ENCODE data around the gene PRKCH. TPM values are rescaled to one million over a fixed set of nuclear protein-coding genes. Genes with fewer than 3 reads are reported as not detected.

Gene PRKCH
- total RNA-seq, 1 donor from 2014 or later, result 6.6 TPM

DNA sequence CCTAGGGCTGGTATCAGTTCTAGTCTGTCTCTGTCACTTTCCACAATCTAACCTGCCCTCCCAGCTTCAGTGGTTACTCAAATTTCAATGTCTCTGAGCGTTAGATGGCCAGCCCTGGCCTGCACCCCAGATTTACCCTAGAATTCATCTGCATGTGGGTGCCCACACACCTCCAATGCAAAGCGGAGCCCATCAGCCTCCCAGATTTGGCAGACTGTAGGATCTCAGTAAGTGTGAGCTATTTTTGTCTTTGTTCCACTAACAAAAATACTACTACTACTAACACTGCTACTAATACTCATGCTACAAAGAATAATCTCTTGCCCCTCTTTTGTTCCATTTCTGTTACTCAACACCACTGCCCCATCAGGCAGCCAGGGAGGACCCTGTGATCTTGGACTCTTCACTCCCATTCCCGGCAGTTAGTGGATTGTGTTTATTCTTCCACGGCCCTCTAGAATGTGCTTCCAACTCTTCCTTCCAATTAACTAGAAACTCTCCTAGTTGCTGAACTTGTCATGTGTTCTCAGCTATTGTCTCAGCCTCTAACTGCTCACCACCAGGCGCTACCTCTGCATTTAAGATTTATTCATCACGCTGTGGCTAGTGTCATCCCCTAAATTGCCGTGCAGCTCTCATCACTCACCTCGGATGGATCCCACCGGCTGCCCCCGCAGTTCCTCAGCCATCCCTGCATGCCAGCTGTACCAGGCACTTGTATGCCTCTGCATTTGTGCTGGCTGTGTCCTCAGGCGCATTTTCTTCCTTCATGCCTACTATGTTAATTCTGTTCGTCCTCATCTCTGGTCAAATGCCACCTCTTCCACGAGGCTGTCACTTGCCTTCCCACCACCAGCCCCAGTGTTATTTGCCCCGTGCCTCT lies 223.3 kb downstream of the PRKCH start:
- DNase-seq (ENCODE audit: low read depth), result no peak

DNA sequence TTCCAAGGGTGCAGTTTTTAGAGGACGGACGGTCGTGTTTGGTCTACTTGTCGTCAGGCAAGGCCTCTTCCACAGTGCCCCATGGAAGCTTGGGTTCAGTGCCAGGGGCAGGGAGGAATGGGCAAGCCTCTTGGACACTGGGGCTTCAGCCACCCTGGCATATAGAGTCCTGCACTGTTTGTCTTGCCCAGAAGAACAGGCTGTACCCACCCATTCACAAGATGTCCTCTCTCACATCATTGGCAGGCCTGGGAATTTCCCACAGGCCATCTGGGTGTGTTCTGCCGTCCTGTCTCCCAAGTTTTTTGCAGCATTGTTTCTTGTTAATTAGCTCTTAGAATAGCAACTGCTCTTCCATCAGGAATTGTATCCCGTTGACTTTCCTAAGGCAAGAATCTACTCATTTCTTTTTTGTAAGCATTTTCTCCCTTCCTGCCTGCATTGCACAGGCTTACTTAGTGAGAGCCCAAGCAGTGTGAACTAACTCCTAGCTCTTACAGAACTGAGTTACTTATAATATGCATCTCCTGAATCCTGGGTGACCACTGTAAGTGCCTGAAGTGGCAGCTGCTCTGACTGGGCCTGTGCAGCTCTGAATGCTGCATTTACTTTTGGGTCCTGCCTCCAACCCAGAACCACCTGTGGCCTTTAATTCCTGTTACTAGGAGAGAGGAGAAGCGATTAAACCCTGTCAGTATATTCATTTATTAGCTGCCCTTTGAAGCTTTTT lies 224.5 kb downstream of the PRKCH start:
- no peak for DNase-seq (ENCODE audit: low read depth)

DNA sequence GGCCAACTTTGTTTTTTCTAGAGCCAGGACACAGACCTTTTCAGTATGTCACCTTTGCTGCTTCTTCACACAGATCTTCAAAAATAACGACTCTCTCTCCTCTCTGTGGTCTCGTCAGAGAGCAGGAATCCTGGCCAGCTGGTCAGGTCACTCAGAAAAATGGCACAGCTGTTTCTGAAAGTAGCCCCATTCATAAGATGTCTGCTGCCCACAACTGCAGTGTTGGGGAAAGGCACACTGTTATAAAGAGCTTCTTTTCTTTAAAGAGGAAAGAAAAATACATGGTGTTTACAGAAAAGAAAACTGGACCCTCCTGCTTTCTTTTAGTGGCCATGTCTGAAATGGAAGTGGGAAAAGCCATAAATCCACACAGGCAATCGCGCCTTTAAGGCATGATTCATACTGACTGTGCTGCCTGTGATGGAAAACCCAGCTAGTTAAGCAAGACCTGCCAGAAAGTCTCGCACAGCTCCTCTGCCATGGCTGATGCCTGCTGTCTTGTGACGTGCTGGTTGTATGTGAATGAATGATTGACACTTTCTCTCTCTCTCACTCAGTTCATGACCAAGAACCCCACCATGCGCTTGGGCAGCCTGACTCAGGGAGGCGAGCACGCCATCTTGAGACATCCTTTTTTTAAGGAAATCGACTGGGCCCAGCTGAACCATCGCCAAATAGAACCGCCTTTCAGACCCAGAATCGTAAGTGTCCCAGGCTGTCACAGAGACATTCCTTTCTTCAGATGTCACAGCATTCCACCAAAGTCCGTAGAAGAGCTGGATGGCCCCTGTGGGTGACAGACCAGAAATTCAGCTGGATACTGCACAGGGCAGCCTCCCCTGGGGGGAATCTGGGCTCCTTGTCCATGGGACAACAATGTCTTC lies 226.0 kb downstream of the PRKCH start:
- DNase-seq (ENCODE audit: low read depth), result peak; percentile 90

DNA sequence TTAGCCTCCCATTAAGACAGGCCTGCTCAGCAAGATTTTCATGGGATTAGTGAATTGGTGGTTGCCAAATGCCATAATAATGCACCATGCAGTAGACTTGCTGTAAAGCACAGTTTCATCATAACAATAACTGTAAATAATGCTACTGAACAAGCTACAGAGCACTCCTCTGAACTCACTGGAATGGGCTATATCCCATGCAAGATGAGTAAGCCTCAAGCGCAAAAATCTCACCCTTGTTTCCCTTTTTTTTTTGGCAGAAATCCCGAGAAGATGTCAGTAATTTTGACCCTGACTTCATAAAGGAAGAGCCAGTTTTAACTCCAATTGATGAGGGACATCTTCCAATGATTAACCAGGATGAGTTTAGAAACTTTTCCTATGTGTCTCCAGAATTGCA lies 228.0 kb downstream of the PRKCH start:
- peak; percentile 85 for DNase-seq (ENCODE audit: low read depth)

DNA sequence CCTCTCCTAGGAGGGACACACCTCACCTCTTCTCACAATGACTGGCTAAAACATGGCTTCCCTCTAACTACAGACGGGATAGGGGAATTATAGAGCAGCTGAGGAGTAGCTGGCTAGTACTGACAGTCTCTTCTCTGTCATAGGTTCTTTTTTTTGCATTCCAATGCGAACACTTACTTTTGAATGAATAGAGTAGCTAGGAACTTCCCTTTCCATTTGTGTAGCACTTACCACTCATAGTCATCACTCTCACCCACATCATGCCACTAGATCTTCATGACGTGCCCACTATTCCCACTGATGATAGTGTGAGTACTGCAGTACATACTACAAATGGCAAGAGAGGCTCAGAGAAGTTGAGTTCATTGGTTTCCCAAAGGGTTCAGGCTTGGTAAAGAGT lies 230.0 kb downstream of the PRKCH start:
- DNase-seq (ENCODE audit: low read depth), result no peak

DNA sequence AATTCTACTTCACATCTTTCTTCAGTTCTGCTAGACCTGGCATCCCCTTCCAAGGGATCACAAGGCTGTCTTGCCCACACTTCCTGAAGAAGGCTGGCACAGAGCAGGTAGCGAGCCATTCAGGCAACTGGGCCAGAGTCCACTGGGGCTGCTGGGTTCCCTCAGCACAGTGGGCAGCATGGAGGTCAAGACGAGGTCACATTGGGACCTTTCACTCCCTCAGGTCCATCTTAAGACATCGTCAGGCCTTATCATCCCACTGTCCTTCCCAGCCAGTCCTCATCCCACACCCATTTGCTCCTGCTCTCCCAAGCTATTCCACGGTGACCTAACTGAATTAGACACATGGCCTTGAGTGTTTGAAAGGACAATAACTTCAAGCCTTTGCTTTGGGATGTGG lies 230.9 kb downstream of the PRKCH start:
- DNase-seq (ENCODE audit: low read depth), result no peak

DNA sequence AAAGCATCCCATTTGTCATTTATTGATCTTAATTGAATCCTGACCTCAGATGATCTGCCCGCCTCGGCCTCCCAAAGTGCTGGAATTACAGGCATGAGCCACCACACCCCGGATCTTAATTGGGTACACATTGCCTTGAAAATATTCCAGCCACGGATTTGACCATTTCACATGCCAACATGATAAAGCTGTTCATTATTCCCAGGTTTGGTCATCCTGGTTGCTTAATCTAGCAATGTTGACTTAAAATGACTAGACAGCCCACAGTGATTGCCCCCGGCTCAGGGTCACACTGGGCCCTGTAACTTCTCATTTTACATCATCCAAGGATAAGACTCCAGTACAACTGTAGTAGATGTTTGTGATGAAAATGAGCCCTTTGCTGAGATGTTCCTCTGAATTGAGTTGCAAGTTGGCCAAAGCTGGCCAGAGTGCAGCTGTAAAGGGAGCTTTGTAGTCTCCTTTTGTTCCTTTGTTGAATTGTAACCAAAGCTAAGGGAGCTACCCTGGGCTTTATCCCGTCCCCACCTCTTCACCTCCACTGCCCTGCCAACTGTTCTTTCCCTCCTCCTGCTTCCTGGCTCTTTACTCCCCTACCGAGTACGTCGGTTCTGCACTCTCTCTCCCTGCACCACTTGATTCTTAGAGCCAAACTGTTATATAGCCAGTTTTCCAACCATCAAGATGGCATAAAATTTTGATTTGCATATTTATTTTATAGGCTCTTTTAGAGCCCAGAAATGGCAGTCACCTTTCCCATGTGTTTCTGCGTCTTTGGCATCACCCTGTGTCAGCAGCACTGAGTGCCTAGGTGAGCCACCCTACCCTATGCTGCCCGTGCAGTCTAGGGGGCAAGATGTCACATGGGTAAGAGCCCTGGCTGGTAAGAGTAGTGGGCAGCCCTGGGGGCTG lies 232.6 kb downstream of the PRKCH start:
- DNase-seq (ENCODE audit: low read depth), result peak; percentile 99

DNA sequence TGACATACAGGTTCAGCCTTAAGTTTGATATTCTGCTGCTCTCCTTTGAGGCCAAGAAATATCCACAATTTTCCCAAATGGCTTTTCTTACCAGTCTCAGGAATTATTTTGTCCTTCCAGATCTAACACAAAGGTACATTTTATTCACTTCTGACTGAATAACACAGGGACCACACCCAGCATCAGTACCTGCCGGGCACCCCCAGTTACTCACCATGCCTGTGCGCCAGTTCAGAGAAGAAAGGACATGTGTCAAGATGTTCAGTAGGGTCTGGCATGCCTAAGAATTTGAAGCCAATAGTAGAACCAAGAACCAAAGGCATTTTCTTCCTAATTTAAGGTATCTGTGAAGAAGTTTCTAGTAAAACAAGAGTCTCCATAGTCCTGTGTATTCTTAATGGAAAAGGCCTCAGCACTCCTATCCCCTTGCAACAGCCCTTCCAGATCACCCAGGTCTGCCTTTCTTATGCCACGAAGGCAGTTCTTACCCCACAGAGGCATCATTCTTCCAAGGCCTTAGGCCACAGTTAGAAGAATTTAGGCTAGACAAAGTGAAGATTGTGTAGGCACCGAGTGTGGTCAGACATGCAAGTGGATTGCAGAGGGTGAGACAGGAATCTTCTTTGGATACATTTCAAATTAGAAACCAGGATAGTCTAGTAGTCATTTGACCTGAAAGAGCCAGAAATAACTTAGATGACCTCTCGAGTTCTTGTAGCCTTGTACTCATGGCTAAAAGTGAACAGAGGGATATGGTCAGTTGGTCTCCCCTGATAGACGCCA lies 233.9 kb downstream of the PRKCH start:
- peak; percentile 79 for DNase-seq (ENCODE audit: low read depth)

DNA sequence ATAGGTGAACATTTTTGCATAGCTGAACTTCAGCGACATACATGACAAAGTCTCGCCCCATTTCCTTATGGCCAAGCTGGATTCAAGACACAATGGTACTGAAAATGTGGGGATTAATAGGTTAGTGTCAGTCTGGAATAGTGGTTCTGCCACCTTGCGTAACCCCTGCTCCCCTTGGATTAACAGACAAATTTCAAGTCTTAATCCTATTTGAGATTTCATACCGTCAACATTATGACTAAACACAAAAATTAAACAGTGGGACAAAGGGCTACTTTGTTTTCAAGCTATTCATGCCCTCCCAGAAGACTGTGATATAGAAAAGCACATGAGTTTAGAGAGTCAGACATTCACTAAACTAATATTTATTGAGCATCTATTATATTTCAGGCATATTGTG lies 235.1 kb downstream of the PRKCH start:
- no peak for DNase-seq (ENCODE audit: low read depth)

DNA sequence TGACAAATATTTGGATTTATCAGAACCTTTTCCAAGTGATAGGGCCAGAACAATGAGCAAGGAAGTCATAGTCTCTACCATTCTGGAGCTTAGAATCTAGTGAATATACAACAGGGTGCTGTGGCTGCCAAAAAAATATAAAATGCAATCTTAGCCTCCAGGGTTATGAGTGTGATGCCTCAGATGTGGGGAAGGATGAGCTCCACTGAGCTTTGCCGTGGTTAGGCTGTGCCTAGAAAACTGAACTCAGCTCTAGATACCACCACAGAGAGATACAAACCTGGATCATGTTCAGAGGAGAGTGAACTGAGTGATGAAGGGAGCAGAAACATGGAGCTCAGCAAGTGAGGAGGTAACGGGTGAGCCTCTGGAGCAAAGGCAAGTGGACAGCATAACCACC lies 235.9 kb downstream of the PRKCH start:
- DNase-seq (ENCODE audit: low read depth), result peak; percentile 55

DNA sequence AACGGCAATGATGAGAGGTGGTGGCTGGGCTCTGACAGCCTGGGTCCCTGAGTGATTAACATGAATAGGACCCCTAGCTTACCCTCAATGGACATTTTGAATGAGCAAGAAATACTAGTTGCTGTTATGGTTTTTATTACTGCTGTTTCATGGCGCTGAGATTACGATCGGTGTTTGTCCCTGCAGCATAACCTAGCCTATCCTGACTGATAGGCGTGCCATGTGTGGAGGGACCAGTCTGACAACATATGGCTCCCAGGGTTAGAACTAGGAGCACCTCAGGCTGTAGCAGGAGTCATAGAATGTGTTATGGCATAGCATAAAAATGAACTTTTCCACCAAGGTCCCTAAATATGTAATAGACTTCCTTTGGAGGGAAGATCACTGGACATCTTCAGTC lies 236.5 kb downstream of the PRKCH start:
- no peak for DNase-seq (ENCODE audit: low read depth)

DNA sequence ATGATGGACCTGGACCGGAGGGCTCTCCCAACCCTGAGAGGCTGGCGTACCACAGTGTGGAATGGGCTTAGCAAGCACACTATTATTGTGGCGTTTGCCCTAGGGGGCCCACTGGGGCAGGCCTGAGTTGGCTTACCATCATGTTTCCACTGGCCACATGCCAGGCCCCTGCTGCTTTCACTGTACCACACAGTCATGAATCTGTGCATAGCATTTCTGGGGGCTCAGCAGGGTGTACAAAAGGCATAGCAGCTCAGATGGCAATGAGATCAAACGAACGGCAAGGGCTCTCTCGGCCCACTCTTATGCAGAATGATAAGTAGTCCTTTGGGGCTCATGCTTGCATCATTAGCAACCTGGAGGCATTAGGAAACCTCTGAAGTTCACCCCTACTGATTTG lies 236.9 kb downstream of the PRKCH start:
- DNase-seq (ENCODE audit: low read depth), result no peak

DNA sequence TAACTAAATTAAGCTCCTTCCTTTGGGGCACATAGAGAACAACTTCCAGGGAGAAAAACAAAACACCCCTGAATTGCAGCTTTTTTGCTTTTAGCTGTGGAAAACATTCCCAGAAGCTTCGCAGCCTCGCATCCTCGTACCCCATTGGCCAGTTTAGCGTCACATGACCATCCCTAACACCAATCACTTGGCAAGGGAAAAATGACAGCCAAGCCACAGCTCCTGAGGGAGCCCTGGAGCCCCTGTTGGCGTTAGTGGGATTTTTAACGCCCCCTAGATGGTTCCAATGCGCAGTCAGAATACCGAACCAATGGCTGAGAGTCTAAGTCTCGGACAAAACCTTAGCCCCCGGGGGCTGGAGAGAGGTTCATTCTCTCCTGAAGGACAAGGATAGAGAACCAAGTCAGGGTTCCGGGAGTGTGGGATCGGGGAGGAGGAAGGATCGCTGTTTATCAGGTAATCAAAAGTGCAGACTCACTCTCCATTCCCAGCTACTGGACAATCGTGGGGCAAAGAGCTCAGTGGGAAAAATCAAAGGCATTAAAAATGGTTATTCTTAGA lies 238.3 kb downstream of the PRKCH start:
- DNase-seq (ENCODE audit: low read depth), result peak; percentile 95

DNA sequence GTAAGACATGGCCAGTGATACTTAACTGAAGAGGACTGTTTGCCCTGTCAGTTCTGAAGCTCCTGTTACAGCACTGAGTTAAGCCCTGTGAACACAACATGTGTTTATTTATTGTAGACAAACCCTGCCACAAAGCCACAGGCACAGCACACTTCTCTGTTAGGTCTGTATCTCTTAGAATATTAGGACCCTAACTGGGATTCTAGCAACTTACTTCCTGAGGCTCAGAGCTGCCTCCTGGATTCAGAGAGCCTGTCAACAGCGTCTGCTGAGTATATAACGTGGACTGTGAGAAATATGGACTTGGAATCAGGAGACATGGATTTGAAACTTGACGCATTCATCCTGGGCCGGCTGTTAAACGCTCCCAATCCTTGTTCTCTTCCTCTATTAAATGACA lies 238.9 kb downstream of the PRKCH start:
- DNase-seq (ENCODE audit: low read depth), result no peak

DNA sequence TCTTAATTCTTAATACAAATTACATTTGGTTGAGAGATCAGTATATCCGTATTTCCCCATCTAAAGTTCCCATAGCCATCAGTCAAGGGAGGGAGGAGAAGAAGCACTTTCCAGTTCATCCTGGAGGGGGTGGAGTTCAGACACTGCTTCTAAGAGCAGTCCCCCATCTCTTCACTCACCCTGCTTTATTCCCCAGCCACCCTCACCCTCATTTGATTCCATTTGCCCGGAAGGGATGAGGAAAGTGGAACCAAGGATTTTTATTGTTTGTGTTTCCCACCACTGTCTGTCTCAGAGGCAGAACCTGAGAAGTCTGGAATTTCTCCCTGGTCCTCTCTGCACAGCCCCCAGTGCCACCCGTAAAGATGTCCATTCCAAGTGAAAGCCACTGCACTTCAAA lies 239.7 kb downstream of the PRKCH start:
- DNase-seq (ENCODE audit: low read depth), result peak; percentile 88

DNA sequence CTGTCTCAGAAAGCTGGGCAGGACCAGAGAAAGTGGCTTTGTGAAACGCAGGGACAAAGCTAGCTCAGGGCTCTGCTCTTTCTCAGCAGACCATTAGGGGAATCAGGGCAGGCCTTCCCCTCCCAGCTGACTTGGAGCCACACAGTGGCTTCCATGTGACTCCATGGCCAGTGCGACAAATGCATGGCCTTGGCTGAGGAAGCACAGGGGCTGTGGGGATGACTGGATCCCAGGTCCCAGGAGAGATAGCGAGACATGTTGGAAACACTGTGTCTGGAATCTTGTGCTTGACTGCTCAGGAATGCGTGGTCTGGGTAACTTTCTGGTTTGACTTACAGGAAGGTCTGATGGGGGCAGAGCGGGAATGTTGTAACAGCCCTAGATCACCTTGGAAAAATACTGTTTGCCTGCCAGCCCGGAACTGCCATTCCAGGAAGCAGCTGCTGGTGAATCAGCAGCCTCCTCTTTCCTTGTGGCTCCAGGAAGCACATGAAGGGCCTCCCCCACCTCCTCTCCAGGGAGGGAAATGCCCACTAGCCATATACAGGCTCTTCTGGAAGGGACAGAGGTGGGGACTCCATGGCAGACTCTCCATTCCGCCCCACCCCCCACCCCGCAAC lies 240.4 kb downstream of the PRKCH start:
- peak; percentile 100 for DNase-seq (ENCODE audit: low read depth)

DNA sequence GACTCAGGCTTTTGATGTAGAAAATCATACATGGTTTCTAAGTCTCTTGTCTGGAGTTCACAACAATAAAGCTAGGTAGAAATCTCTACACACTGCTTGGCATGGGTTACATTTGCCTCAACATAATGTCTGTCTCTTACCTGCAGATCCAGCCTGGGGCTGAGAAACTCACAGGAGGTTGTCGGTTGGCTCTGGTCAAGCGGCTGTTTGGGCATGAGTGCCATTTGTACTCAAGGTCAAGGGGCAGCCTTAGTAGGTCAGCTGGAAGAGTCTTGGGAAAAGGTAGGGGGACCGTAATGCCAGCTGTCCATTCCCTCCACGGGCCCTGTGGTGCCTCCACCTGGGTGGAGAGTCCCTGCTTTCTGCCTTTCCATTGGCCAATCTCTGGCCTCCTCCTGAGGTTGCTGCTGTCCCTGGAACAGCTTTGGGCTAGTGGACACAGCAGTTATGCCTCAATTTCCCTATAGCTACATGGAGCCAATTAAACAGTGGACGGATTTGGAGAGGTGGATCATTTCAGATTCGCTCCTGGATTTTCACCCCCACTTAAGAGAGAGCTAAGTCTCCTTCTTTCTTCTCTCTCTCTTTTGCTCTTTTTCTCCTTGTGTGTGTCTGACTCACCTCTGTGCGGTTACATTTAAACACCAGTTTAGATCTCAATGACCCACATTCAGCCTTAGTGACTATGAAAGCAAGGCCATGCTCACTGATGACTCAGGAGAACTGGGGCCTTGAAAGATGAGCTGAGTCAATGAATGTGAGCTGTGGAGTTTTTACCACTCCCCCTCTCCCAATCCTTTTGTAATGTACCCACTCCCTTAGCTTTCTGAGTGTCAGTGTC lies 241.2 kb downstream of the PRKCH start:
- DNase-seq (ENCODE audit: low read depth), result peak; percentile 100

DNA sequence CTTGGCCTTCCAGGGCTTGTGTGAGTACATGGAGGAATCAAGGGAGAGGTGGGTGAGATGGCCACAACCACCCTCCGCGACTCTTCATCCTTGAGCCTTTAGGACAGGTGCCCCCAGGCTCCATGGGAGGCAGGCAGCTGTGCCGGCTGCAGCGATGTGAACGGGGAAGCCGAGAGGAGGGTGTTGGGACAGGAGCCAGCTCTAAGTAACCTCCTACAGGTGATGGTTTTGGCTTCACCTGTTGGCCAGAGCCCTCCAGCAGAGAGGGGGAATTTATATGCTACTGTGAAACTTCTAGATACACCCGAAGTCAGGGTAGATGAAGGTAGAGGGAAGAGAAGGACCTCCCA lies 241.8 kb downstream of the PRKCH start:
- DNase-seq (ENCODE audit: low read depth), result no peak

Data from renal cortical epithelial cell (primary cell).